H1 (cell line): ENCODE results near the gene PSMD6. TPM values are rescaled to one million over a fixed set of nuclear protein-coding genes. Genes with fewer than 3 reads are reported as not detected.

Source experiments
- CTCF ChIA-PET: fragments of 300-600 bp; sonication (Branson Sonifier 250); formaldehyde crosslinking; loops from one replicate; lab custom pipeline; 2021; ENCODE audit not compliant: partially characterized antibody; lab: Charles Lee
- POLR2A ChIA-PET: fragments of 300-600 bp; sonication (Branson Sonifier 250); formaldehyde crosslinking; loops from one replicate; lab custom pipeline; 2021; ENCODE audit warnings: inconsistent platforms; ENCODE audit not compliant: partially characterized antibody; lab: Charles Lee
- DNase-seq, 2 experiments: peaks; one replicate each; pipeline versions ENCODE4 v3.0.0 to v3.0.0-alpha.2; 2010 to 2022; ENCODE audit warnings: low spot score in 2 of 2, low read depth in 1 of 2, mixed read lengths in 1 of 2
- FAIRE-seq: peaks from 2 replicates; lab custom pipeline; 2011; peaks lifted over from hg19 to GRCh38; lab: Jason Lieb, UNC
- H2AFZ ChIP-seq: 2 replicates; pipeline ENCODE4 v1.8.1; 2012; ENCODE audit warnings: low read length, inconsistent platforms
- H2AK5ac ChIP-seq: 2 replicates; pipeline ENCODE4 v1.6.1; 2013; ENCODE audit warnings: low read depth, low read length
- H2BK120ac ChIP-seq: replicated peaks from 2 replicates; pipeline ENCODE3; 2013; ENCODE audit warnings: low read depth, low read length, inconsistent platforms
- H2BK12ac ChIP-seq: 2 replicates; pipeline ENCODE4 v1.6.1; 2013; ENCODE audit warnings: low read depth, low read length
- H2BK15ac ChIP-seq: 2 replicates; pipeline ENCODE4 v1.6.1; 2013; ENCODE audit warnings: low read length
- H2BK20ac ChIP-seq: 2 replicates; pipeline ENCODE4 v1.6.1; 2013; ENCODE audit warnings: low read length
- H2BK5ac ChIP-seq: 2 replicates; pipeline ENCODE4 v1.6.1; 2013; ENCODE audit warnings: low read depth, low read length
- H3K14ac ChIP-seq: 2 replicates; pipeline ENCODE4 v1.6.1; 2013; ENCODE audit warnings: inconsistent platforms; ENCODE audit not compliant: insufficient read length
- H3K18ac ChIP-seq: 2 replicates; pipeline ENCODE4 v1.6.1; 2013; ENCODE audit warnings: low read length; ENCODE audit errors: extremely low read depth
- H3K23ac ChIP-seq: 2 replicates; pipeline ENCODE4 v1.6.1; 2013; ENCODE audit warnings: inconsistent platforms; ENCODE audit not compliant: insufficient read length
- H3K23me2 ChIP-seq: 2 replicates; pipeline ENCODE4 v1.6.1; 2013; ENCODE audit warnings: low read depth, low read length
- H3K27ac ChIP-seq: 2 replicates; pipeline ENCODE4 v1.6.1; 2011; ENCODE audit warnings: low read depth, low read length, inconsistent platforms
- H3K27me3 ChIP-seq, 4 experiments: replicated peaks in 1 of 4; 1 replicate in 1 of 4; 2 replicates in 3 of 4; pipeline versions ENCODE4 v1.6.1 to v1.8.1; 2011 to 2013; ENCODE audit warnings: low read length in 3 of 4, mild to moderate bottlenecking in 3 of 4, inconsistent platforms in 2 of 4, mixed read lengths in 2 of 4, moderate library complexity in 1 of 4; ENCODE audit not compliant: control insufficient read depth in 3 of 4, insufficient read depth in 3 of 4; ENCODE audit errors: extremely low read depth in 1 of 4
- H3K36me3 ChIP-seq, 4 experiments: 2 replicates each; pipeline versions ENCODE4 v1.6.1 to v1.8.1; 2011 to 2013; ENCODE audit warnings: mild to moderate bottlenecking in 4 of 4, low read length in 3 of 4, moderate library complexity in 2 of 4, control low read depth in 1 of 4, inconsistent platforms in 1 of 4; ENCODE audit not compliant: insufficient read depth in 4 of 4, control insufficient read depth in 2 of 4
- H3K4ac ChIP-seq: replicated peaks from 2 replicates; pipeline ENCODE3; 2013; ENCODE audit warnings: low read length, low read depth, mixed read lengths, inconsistent platforms; ENCODE audit not compliant: insufficient read length
- H3K4me1 ChIP-seq, 4 experiments: replicated peaks in 1 of 4; 1 replicate in 1 of 4; 2 replicates in 3 of 4; pipeline versions ENCODE4 v1.6.1 to v1.8.1; 2011 to 2013; ENCODE audit warnings: low read length in 3 of 4, inconsistent platforms in 2 of 4, mixed read lengths in 1 of 4; ENCODE audit not compliant: insufficient read depth in 4 of 4, control insufficient read depth in 3 of 4
- H3K4me2 ChIP-seq, 2 experiments: 2 replicates each; pipeline versions ENCODE4 v1.6.1 to v1.8.1; 2011 to 2013; ENCODE audit warnings: low read depth in 2 of 2, low read length in 2 of 2, control low read depth in 1 of 2, inconsistent platforms in 1 of 2, mild to moderate bottlenecking in 1 of 2; ENCODE audit not compliant: insufficient read depth in 1 of 2
- H3K4me3 ChIP-seq, 4 experiments: fragments of 200-600, 300-600 bp in 1 of 4; sonication (generic), shearing (Covaris generic), sonication (Bioruptor Twin) in 1 of 4; 2 replicates each; pipeline versions ENCODE4 v1.5.1 to v1.8.1; 2011 to 2016; ENCODE audit warnings: low read length in 4 of 4, low read depth in 3 of 4, control low read depth in 2 of 4, inconsistent platforms in 2 of 4, mild to moderate bottlenecking in 2 of 4, mixed read lengths in 1 of 4, moderate library complexity in 1 of 4; ENCODE audit not compliant: insufficient read depth in 2 of 4; ENCODE audit errors: extremely low read depth in 1 of 4
- H3K56ac ChIP-seq: replicated peaks from 2 replicates; pipeline ENCODE3; 2013; ENCODE audit warnings: low read depth, mild to moderate bottlenecking, mixed read lengths, low read length, inconsistent platforms; ENCODE audit not compliant: insufficient read length
- H3K79me1 ChIP-seq: 2 replicates; pipeline ENCODE4 v1.6.1; 2013; ENCODE audit warnings: low read depth, low read length, control low read depth
- H3K79me2 ChIP-seq, 2 experiments: 2 replicates each; pipeline versions ENCODE4 v1.6.1 to v1.8.1; 2012 to 2013; ENCODE audit warnings: low read length in 2 of 2, mild to moderate bottlenecking in 2 of 2, inconsistent platforms in 1 of 2; ENCODE audit not compliant: insufficient read depth in 2 of 2, control insufficient read depth in 1 of 2
- H3K9ac ChIP-seq, 4 experiments: replicated peaks in 1 of 4; 1 replicate in 1 of 4; 2 replicates in 3 of 4; pipeline versions ENCODE4 v1.6.1 to v1.8.1; 2011 to 2013; ENCODE audit warnings: low read depth in 3 of 4, low read length in 3 of 4, control low read depth in 2 of 4, mild to moderate bottlenecking in 2 of 4, moderate library complexity in 2 of 4, inconsistent platforms in 1 of 4; ENCODE audit errors: extremely low read depth in 1 of 4
- H3K9me3 ChIP-seq, 2 experiments: 2 replicates each; pipeline versions ENCODE4 v1.6.1 to v1.8.1; 2012 to 2013; ENCODE audit warnings: mild to moderate bottlenecking in 2 of 2, moderate library complexity in 2 of 2, control low read depth in 1 of 2, inconsistent platforms in 1 of 2, low read depth in 1 of 2, low read length in 1 of 2, mixed read lengths in 1 of 2; ENCODE audit not compliant: insufficient read depth in 2 of 2
- H4K20me1 ChIP-seq, 2 experiments: replicated peaks in 1 of 2; 2 replicates each; pipeline versions ENCODE3 to v1.8.1; 2011 to 2013; ENCODE audit warnings: inconsistent platforms in 2 of 2, low read length in 2 of 2, mild to moderate bottlenecking in 1 of 2; ENCODE audit not compliant: insufficient read depth in 2 of 2, control insufficient read depth in 1 of 2
- H4K5ac ChIP-seq: 2 replicates; pipeline ENCODE4 v1.6.1; 2013; ENCODE audit warnings: low read length, low read depth, mixed read lengths, inconsistent platforms; ENCODE audit not compliant: insufficient read length
- H4K8ac ChIP-seq: 2 replicates; pipeline ENCODE4 v1.8.0; 2013; ENCODE audit warnings: mild to moderate bottlenecking, moderate library complexity, low read length, inconsistent platforms; ENCODE audit not compliant: insufficient read depth; ENCODE audit errors: extremely low read depth
- H4K91ac ChIP-seq: replicated peaks from 2 replicates; pipeline ENCODE3; 2013; ENCODE audit warnings: low read length, mixed read lengths, inconsistent platforms; ENCODE audit not compliant: insufficient read length
- EP300 ChIP-seq, 2 experiments: IDR thresholded peaks; 1 replicate in 1 of 2; 2 replicates in 1 of 2; pipeline ENCODE4 v1.6.1; 2011 to 2012; ENCODE audit warnings: low read depth in 2 of 2, low read length in 2 of 2, mild to moderate bottlenecking in 2 of 2, borderline replicate concordance in 1 of 2, inconsistent platforms in 1 of 2, moderate library complexity in 1 of 2
- GABPA ChIP-seq: IDR thresholded peaks from 2 replicates; pipeline ENCODE4 v1.6.1; 2011; ENCODE audit warnings: mild to moderate bottlenecking, low read length, moderate library complexity, borderline replicate concordance; ENCODE audit not compliant: insufficient read depth
- NRF1 ChIP-seq: IDR thresholded peaks from 2 replicates; pipeline ENCODE4 v1.6.1; 2011; ENCODE audit warnings: mild to moderate bottlenecking, low read depth, low read length, improper control_type of control experiment
- POU5F1 ChIP-seq: IDR thresholded peaks from 2 replicates; pipeline ENCODE4 v1.6.1; 2011; ENCODE audit warnings: low read depth, mild to moderate bottlenecking, low read length, moderate library complexity
- SIRT6 ChIP-seq: IDR thresholded peaks from one replicate; pipeline ENCODE4 v1.7.1; 2012; ENCODE audit warnings: low read length, inconsistent platforms
- TBP ChIP-seq: IDR thresholded peaks from 2 replicates; pipeline ENCODE4 v1.6.1; 2011; ENCODE audit warnings: low read depth, low read length, improper control_type of control experiment
- WGBS, 2 experiments: shearing (Covaris generic) in 1 of 2; methylation state at CpG; one replicate each; pipeline versions ENCODE4 v1.1.6 to v1.1.7; 2013 to 2015; ENCODE audit warnings: low lambda C conversion rate in 2 of 2, mixed read lengths in 2 of 2, inconsistent platforms in 1 of 2, low coverage in 1 of 2, missing lambda C conversion rate in 1 of 2; ENCODE audit not compliant: insufficient replicate concordance in 2 of 2, insufficient coverage in 1 of 2, insufficient read length in 1 of 2; ENCODE audit errors: extremely low coverage in 1 of 2, missing lambda C conversion rate in 1 of 2; 5-methylcytosine and 5-hydroxymethylcytosine counted together
- polyA plus RNA-seq, 7 experiments: library from polyadenylated mRNA; depleted of rRNA in 3 of 7; stranded (reverse) in 5 of 7; unstranded in 2 of 7; fragments of >200 nt in 5 of 7; fragments of 200-250 nt in 2 of 7; gene quantifications; 1 replicate in 5 of 7; 2 replicates in 1 of 7; 4 replicates in 1 of 7; pipeline versions ENCODE4 v1.2.1 to v1.2.3, GENCODE V29; 2011 to 2013; ENCODE audit warnings: missing spikeins in 2 of 7, mixed read lengths in 2 of 7
- total RNA-seq: library from RNA; stranded (reverse); fragmentation: NEBNext Ultra II Directional; extraction: Animal tissue kit (Norgen Biotek cat#: 25700); gene quantifications from 2 replicates; pipeline ENCODE4 v1.2.1, GENCODE V29; 2021
- TF ChIP-seq, protein P1 (sequence below), 3 experiments: IDR thresholded peaks; 1 replicate in 2 of 3; 2 replicates in 1 of 3; pipeline versions ENCODE4 v1.5.1 to v1.6.1; 2011; ENCODE audit warnings: low read length in 3 of 3, mild to moderate bottlenecking in 3 of 3, inconsistent platforms in 2 of 3, low read depth in 1 of 3, moderate library complexity in 1 of 3; ENCODE audit not compliant: insufficient read depth in 1 of 3; ENCODE audit errors: control extremely low read depth in 1 of 3

PSMD6 gene
- total and polyA plus RNA-seq, 2 of the 8 experiments (the other 6 are each of a cell fraction or from before 2014, with no cell fraction given): 43.7 to 104 TPM

DNA sequence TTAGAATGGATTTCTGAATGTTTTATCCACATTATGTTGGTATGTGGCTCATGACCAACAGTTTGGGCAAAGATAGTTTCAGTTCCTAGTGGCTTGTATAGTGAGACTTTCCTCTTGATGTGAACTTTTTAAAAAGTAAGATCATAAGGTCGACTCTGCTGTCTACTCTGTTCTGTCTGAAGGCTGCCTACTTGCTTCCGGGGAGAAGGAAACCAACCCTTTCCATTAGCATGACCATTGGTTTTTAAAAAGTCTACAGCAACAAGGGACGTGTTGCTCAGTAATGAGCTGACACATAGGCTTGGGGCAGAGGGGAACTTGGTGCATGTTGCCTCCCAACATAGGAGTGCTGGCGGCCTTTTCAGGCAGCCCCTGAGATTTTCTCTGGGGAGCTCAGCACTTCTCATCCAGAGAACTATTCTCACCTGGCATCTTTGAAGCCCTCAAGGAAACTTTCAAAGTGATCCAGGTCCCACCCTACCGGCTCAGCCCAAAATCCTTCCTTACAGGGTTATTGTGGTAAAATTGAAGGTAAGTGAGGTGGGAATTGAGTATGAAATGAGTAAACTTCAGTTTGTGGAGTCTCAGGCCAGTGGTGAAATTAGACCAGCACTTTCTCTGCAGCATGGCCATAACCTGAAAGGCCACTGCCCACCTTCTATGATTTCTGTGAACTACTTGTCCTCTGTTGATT lies 30.6 kb downstream of the PSMD6 start:
- H3K9me3 ChIP-seq: no peaks in the 10 kb centered on the region
- no peak overlapping the region for H3K56ac ChIP-seq
- no peak overlapping the region for H3K14ac ChIP-seq
- DNase-seq (no peak), FAIRE-seq (no peak)
- no peaks in the 10 kb centered on the region for H3K4me1 ChIP-seq
- H2AK5ac ChIP-seq: no peak overlapping the region
- no peak overlapping the region for H2BK20ac ChIP-seq
- H3K9ac ChIP-seq: no peak overlapping the region
- H4K8ac ChIP-seq: no peak overlapping the region
- H2BK120ac ChIP-seq: no peak overlapping the region
- no peaks in the 10 kb centered on the region for H3K27me3 ChIP-seq
- 71% methylated on average over 5 of the region's 5 CpGs; no CpG with 5 or more reads in 1 of the 2 experiments for WGBS, 2 experiments
- H4K20me1 ChIP-seq: no peaks in the 10 kb centered on the region
- H3K4me3 ChIP-seq: no peak overlapping the region
- no peak for TF ChIP-seq SIRT6
- TF ChIP-seq TBP: no peak
- TF ChIP-seq, protein P1, sequence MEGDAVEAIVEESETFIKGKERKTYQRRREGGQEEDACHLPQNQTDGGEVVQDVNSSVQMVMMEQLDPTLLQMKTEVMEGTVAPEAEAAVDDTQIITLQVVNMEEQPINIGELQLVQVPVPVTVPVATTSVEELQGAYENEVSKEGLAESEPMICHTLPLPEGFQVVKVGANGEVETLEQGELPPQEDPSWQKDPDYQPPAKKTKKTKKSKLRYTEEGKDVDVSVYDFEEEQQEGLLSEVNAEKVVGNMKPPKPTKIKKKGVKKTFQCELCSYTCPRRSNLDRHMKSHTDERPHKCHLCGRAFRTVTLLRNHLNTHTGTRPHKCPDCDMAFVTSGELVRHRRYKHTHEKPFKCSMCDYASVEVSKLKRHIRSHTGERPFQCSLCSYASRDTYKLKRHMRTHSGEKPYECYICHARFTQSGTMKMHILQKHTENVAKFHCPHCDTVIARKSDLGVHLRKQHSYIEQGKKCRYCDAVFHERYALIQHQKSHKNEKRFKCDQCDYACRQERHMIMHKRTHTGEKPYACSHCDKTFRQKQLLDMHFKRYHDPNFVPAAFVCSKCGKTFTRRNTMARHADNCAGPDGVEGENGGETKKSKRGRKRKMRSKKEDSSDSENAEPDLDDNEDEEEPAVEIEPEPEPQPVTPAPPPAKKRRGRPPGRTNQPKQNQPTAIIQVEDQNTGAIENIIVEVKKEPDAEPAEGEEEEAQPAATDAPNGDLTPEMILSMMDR (IDR thresholded peaks at IDR 0.05; ENCODE audit: control extremely low read depth in 1 of 3, insufficient read depth in 1 of 3, low read depth in 1 of 3, low read length in 3 of 3): no peak
- TF ChIP-seq GABPA: no peak
- no peak for TF ChIP-seq POU5F1
- no peak for TF ChIP-seq NRF1
- TF ChIP-seq EP300 (IDR thresholded peaks at IDR 0.05; ENCODE audit: borderline replicate concordance in 1 of 2, low read depth in 2 of 2, low read length in 2 of 2): no peak
- H3K36me3 ChIP-seq: peaks cover 15 to 45% (median 32%) of the 10 kb centered on the region in 4 experiments; a peak in 7 of 8 replicates
- H3K23me2 ChIP-seq: no peaks in the 10 kb centered on the region
- no peak overlapping the region for H4K5ac ChIP-seq
- POLR2A ChIA-PET: interaction anchor here (1.4 kb wide), 1 partner anchor 16 kb away, joined by 3 read pairs; no protein-coding TSS in a partner anchor
- no peak overlapping the region for H2BK5ac ChIP-seq
- no peaks in the 10 kb centered on the region for H3K79me1 ChIP-seq
- no peaks in the 10 kb centered on the region for H3K79me2 ChIP-seq
- H2BK12ac ChIP-seq: no peak overlapping the region
- no peak overlapping the region for H2BK15ac ChIP-seq
- no peak overlapping the region for H3K4ac ChIP-seq
- H3K23ac ChIP-seq: no peak overlapping the region
- H3K18ac ChIP-seq: no peak overlapping the region
- CTCF ChIA-PET: interaction anchor here (0.8 to 10.4 kb wide), 17 partner anchors 10 to 490 kb away, joined by 3 to 115 read pairs (median 6); partner anchors contain the start of gene PSMD6
- no peak overlapping the region for H3K27ac ChIP-seq
- no peak overlapping the region for H4K91ac ChIP-seq
- H2AFZ ChIP-seq: no peak overlapping the region
- H3K4me2 ChIP-seq: no peak overlapping the region
